Measurements from ENCODE around the gene CTCF. TPM values are rescaled to one million over a fixed set of nuclear protein-coding genes. Genes with fewer than 3 reads are reported as not detected.

The CTCF gene
- total and polyA plus RNA-seq, 4 experiments from 2014 or later: 26.5 to 85.7 (median 71.2) TPM

- no peak for DNase-seq
- Mint-ChIP-seq H3K36me3 (peaks cover 18% of the 10 kb centered on the region in 2 donors), H3K27me3 (no peaks in the 10 kb centered on the region), H3K9me3 (no peaks in the 10 kb centered on the region), H3K27ac (peak overlapping the region in 1 of 7 donors; percentile 13), H3K4me3 (no peak overlapping the region), H3K4me1 (peaks cover 2 to 28% (median 11%) of the 10 kb centered on the region in 4 donors)
- Histone ChIP-seq H3K27ac (ENCODE audit: low read depth, low read length) (no peak overlapping the region), H3K36me3 (ENCODE audit: insufficient read depth, low read length) (peaks cover 31% of the 10 kb centered on the region), H3K4me1 (ENCODE audit: insufficient read depth, low read length) (peaks cover 30% of the 10 kb centered on the region), H3K4me3 (ENCODE audit: low read length in 2 of 2) (no peak overlapping the region), H3K9me3 (ENCODE audit: control insufficient read depth in 1 of 2, low read length in 2 of 2) (no peaks in the 10 kb centered on the region), H3K27me3 (ENCODE audit: insufficient read depth, low read length) (no peaks in the 10 kb centered on the region)
- ChIA-PET CTCF (ENCODE audit: partially characterized antibody) (interaction anchor here (0.5 to 15.0 kb wide), 9 partner anchors 8 to 128 kb away, joined by 3 to 329 read pairs (median 16); partner anchors contain the start of gene CTCF), POLR2A (ENCODE audit: partially characterized antibody) (interaction anchor here (1.0 to 9.5 kb wide), 4 partner anchors 17 to 93 kb away, joined by 3 to 190 read pairs (median 94); partner anchors contain the start of genes ACD, CTCF and PARD6A)
- intact Hi-C loops (cut with micrococcal nuclease): no loop called here
Measured at GRCh38 chr16:67641779-67642708, 79.7 kb downstream of the CTCF start.

- H3K27me3 ChIP-seq (ENCODE audit: insufficient read depth, low read length): no peaks in the 10 kb centered on the region
- CTCF ChIA-PET (ENCODE audit: partially characterized antibody): interaction anchor here (0.7 to 15.0 kb wide), 24 partner anchors 10 to 189 kb away, joined by 3 to 329 read pairs (median 8); partner anchors contain the start of genes ACD, ATP6V0D1, C16orf86 and CTCF
- Mint-ChIP-seq H3K4me1 (peaks cover 2 to 28% (median 11%) of the 10 kb centered on the region in 4 donors), H3K36me3 (peaks cover 3 to 13% of the 10 kb centered on the region in 2 donors), H3K4me3 (peak overlapping the region; percentile 51 to 74 (median 68)), H3K9me3 (no peaks in the 10 kb centered on the region), H3K27me3 (no peaks in the 10 kb centered on the region), H3K27ac (peak overlapping the region; percentile 67 to 94 (median 89))
- no peak overlapping the region for H3K4me3 ChIP-seq (ENCODE audit: low read length in 2 of 2)
- intact Hi-C loops (cut with micrococcal nuclease): loop anchor here (1.0 to 2.0 kb wide), 4 partner anchors 17 to 123 kb away; partner anchors contain the start of genes ACD, CTCF and PARD6A
- peaks cover 17% of the 10 kb centered on the region for H3K36me3 ChIP-seq (ENCODE audit: insufficient read depth, low read length)
- POLR2A ChIA-PET (ENCODE audit: partially characterized antibody): interaction anchor here (1.3 to 9.5 kb wide), 13 partner anchors 12 to 163 kb away, joined by 4 to 190 read pairs (median 14); partner anchors contain the start of genes ACD, ATP6V0D1, C16orf86 and CTCF
- H3K9me3 ChIP-seq (ENCODE audit: control insufficient read depth in 1 of 2, low read length in 2 of 2): no peaks in the 10 kb centered on the region
- peak overlapping the region; percentile 93 for H3K27ac ChIP-seq (ENCODE audit: low read depth, low read length)
- no peak for DNase-seq
- peaks cover 34% of the 10 kb centered on the region for H3K4me1 ChIP-seq (ENCODE audit: insufficient read depth, low read length)
Measured at GRCh38 chr16:67644038-67644437, 81.7 kb downstream of the CTCF start.

GRCh38 chr16:67645397-67646121, 83.2 kb downstream of the CTCF start:
- H3K9me3 ChIP-seq (ENCODE audit: control insufficient read depth in 1 of 2, low read length in 2 of 2): no peaks in the 10 kb centered on the region
- Mint-ChIP-seq H3K9me3 (no peaks in the 10 kb centered on the region), H3K27me3 (no peaks in the 10 kb centered on the region), H3K4me1 (peaks cover 3 to 33% (median 17%) of the 10 kb centered on the region in 4 donors), H3K36me3 (peaks cover 6 to 22% of the 10 kb centered on the region in 2 donors), H3K27ac (peak overlapping the region; percentile 86 to 94 (median 88)), H3K4me3 (peak overlapping the region; percentile 82 to 91 (median 88))
- peak overlapping the region; percentile 66 to 75 for H3K4me3 ChIP-seq (ENCODE audit: low read length in 2 of 2)
- peaks cover 32% of the 10 kb centered on the region for H3K36me3 ChIP-seq (ENCODE audit: insufficient read depth, low read length)
- H3K27me3 ChIP-seq (ENCODE audit: insufficient read depth, low read length): no peaks in the 10 kb centered on the region
- CTCF ChIA-PET (ENCODE audit: partially characterized antibody): interaction anchor here (0.6 to 15.0 kb wide), 38 partner anchors 12 to 238 kb away, joined by 3 to 329 read pairs (median 4); partner anchors contain the start of genes ACD, ATP6V0D1, C16orf86 and CTCF
- H3K4me1 ChIP-seq (ENCODE audit: insufficient read depth, low read length): peaks cover 34% of the 10 kb centered on the region
- POLR2A ChIA-PET (ENCODE audit: partially characterized antibody): interaction anchor here (0.6 to 9.5 kb wide), 22 partner anchors 13 to 360 kb away, joined by 3 to 190 read pairs (median 8); partner anchors contain the start of genes ACD, ATP6V0D1, C16orf86 and CTCF
- H3K27ac ChIP-seq (ENCODE audit: low read depth, low read length): peak overlapping the region; percentile 93
- DNase-seq: no peak
- intact Hi-C loops (cut with micrococcal nuclease): loop anchor here (1.0 to 2.0 kb wide), 3 partner anchors 15 to 125 kb away; partner anchors contain the start of genes ACD and PARD6A

- peak overlapping the region; percentile 93 for H3K27ac ChIP-seq (ENCODE audit: low read depth, low read length)
- H3K27ac Mint-ChIP-seq: peak overlapping the region in 2 of 7 donors; percentile 4 to 60
- no peaks in the 10 kb centered on the region for H3K27me3 ChIP-seq (ENCODE audit: insufficient read depth, low read length)
- H3K4me3 ChIP-seq (ENCODE audit: low read length in 2 of 2): no peak overlapping the region
- no peaks in the 10 kb centered on the region for H3K27me3 Mint-ChIP-seq
- H3K4me1 ChIP-seq (ENCODE audit: insufficient read depth, low read length): peaks cover 34% of the 10 kb centered on the region
- peaks cover 48% of the 10 kb centered on the region for H3K36me3 ChIP-seq (ENCODE audit: insufficient read depth, low read length)
- ChIA-PET POLR2A (ENCODE audit: partially characterized antibody) (interaction anchor here (1.4 to 9.5 kb wide), 7 partner anchors 11 to 288 kb away, joined by 4 to 190 read pairs (median 29); partner anchors contain the start of genes ACD, CTCF, PARD6A and RIPOR1), CTCF (ENCODE audit: partially characterized antibody) (interaction anchor here (0.5 to 15.0 kb wide), 4 partner anchors 16 to 126 kb away, joined by 3 to 329 read pairs (median 42); partner anchors contain the start of gene CTCF)
- peak overlapping the region in 1 of 8 donors; percentile 9 for H3K4me3 Mint-ChIP-seq
- intact Hi-C loops (cut with micrococcal nuclease): no loop called here
- peaks cover 0 to 2% (median 0%) of the 10 kb centered on the region in 8 donors for H3K9me3 Mint-ChIP-seq
- peaks cover 18 to 38% of the 10 kb centered on the region in 2 donors for H3K36me3 Mint-ChIP-seq
- DNase-seq: no peak
- no peaks in the 10 kb centered on the region for H3K9me3 ChIP-seq (ENCODE audit: control insufficient read depth in 1 of 2, low read length in 2 of 2)
- H3K4me1 Mint-ChIP-seq: peaks cover 6 to 36% (median 24%) of the 10 kb centered on the region in 4 donors
Measured at GRCh38 chr16:67647111-67647651, 84.9 kb downstream of the CTCF start.

GRCh38 chr16:67647681-67648080, 85.4 kb downstream of the CTCF start:
- intact Hi-C loops (cut with micrococcal nuclease): no loop called here
- Histone ChIP-seq H3K27me3 (ENCODE audit: insufficient read depth, low read length) (no peaks in the 10 kb centered on the region), H3K36me3 (ENCODE audit: insufficient read depth, low read length) (peaks cover 50% of the 10 kb centered on the region), H3K4me3 (ENCODE audit: low read length in 2 of 2) (no peak overlapping the region), H3K4me1 (ENCODE audit: insufficient read depth, low read length) (peaks cover 34% of the 10 kb centered on the region), H3K9me3 (ENCODE audit: control insufficient read depth in 1 of 2, low read length in 2 of 2) (no peaks in the 10 kb centered on the region), H3K27ac (ENCODE audit: low read depth, low read length) (no peak overlapping the region)
- no peak overlapping the region for H3K4me3 Mint-ChIP-seq
- ChIA-PET POLR2A (ENCODE audit: partially characterized antibody) (interaction anchor here (0.6 to 9.5 kb wide), 5 partner anchors 11 to 360 kb away, joined by 3 to 164 read pairs (median 4); partner anchors contain the start of genes ACD, CTCF, PARD6A and RIPOR1), CTCF (ENCODE audit: partially characterized antibody) (interaction anchor here (0.5 to 15.0 kb wide), 3 partner anchors 16 to 126 kb away, joined by 3 to 329 read pairs (median 8); no protein-coding TSS in a partner anchor)
- no peak overlapping the region for H3K27ac Mint-ChIP-seq
- no peaks in the 10 kb centered on the region for H3K27me3 Mint-ChIP-seq
- peaks cover 6 to 36% (median 25%) of the 10 kb centered on the region in 4 donors for H3K4me1 Mint-ChIP-seq
- no peak for DNase-seq
- peaks cover 19 to 40% of the 10 kb centered on the region in 2 donors for H3K36me3 Mint-ChIP-seq
- peaks cover 0 to 2% (median 0%) of the 10 kb centered on the region in 8 donors for H3K9me3 Mint-ChIP-seq
